HEK293T (cell line): ENCODE measurements around the gene ESR2.

ENCODE experiments used
- CTCF ChIA-PET: fragments of 350-600 bp; formaldehyde crosslinking; extraction: SDS; loops from one replicate; lab custom pipeline; 2021; ENCODE audit warnings: antibody characterized with exemption, inconsistent platforms; lab: Yijun Ruan, JAX
- POLR2A ChIA-PET: fragments of 350-600 bp; formaldehyde crosslinking; extraction: SDS; loops from one replicate; lab custom pipeline; 2020; ENCODE audit warnings: antibody characterized with exemption, inconsistent platforms; lab: Yijun Ruan, JAX
- DNase-seq: peaks from one replicate; pipeline ENCODE4 v3.0.0; 2012; ENCODE audit warnings: mixed read lengths; ENCODE audit errors: extremely low spot score
- ARNT ChIP-seq: fragments of 450-650 bp; IDR thresholded peaks from 2 replicates; pipeline ENCODE4 v1.6.1; 2017; ENCODE audit warnings: mild to moderate bottlenecking
- BHLHE40 ChIP-seq: fragments of 450-650 bp; IDR thresholded peaks from 2 replicates; pipeline ENCODE4 v1.6.1; 2016; ENCODE audit warnings: mild to moderate bottlenecking, moderate library complexity, borderline replicate concordance
- CTBP1 ChIP-seq: fragments of 450-650 bp; IDR thresholded peaks from 2 replicates; pipeline ENCODE4 v1.6.1; 2016; ENCODE audit warnings: borderline replicate concordance
- ELF4 ChIP-seq: fragments of 450-650 bp; IDR thresholded peaks from 2 replicates; pipeline ENCODE4 v1.6.1; 2017; ENCODE audit warnings: antibody characterized with exemption
- FOXA1 ChIP-seq: fragments of 450-650 bp; IDR thresholded peaks from 2 replicates; pipeline ENCODE4 v1.6.1; 2016; ENCODE audit warnings: mild to moderate bottlenecking
- FOXK2 ChIP-seq: fragments of 450-650 bp; IDR thresholded peaks from 2 replicates; pipeline ENCODE4 v1.6.1; 2016; ENCODE audit warnings: mild to moderate bottlenecking
- FOXM1 ChIP-seq: fragments of 450-650 bp; IDR thresholded peaks from 2 replicates; pipeline ENCODE4 v1.6.1; 2017; ENCODE audit warnings: mild to moderate bottlenecking, borderline replicate concordance
- HDGF ChIP-seq: fragments of 450-650 bp; IDR thresholded peaks from 2 replicates; pipeline ENCODE4 v1.6.1; 2017; ENCODE audit warnings: antibody characterized with exemption, borderline replicate concordance
- L3MBTL2 ChIP-seq: fragments of 450-650 bp; conservative IDR thresholded peaks from 2 replicates; pipeline ENCODE4 v1.6.1; 2016; ENCODE audit warnings: mild to moderate bottlenecking
- LEF1 ChIP-seq: fragments of 450-650 bp; IDR thresholded peaks from 2 replicates; pipeline ENCODE4 v1.6.1; 2017; ENCODE audit warnings: mild to moderate bottlenecking, borderline replicate concordance
- NFRKB ChIP-seq: fragments of 450-650 bp; IDR thresholded peaks from 2 replicates; pipeline ENCODE4 v1.6.1; 2016; ENCODE audit warnings: mild to moderate bottlenecking, moderate library complexity
- SP1 ChIP-seq: fragments of 450-650 bp; IDR thresholded peaks from 2 replicates; pipeline ENCODE4 v1.6.1; 2017
- SUZ12 ChIP-seq: fragments of 450-650 bp; IDR thresholded peaks from 2 replicates; pipeline ENCODE4 v1.6.1; 2016; ENCODE audit warnings: mild to moderate bottlenecking
- TARDBP ChIP-seq: fragments of 450-650 bp; IDR thresholded peaks from 2 replicates; pipeline ENCODE4 v1.6.1; 2016
- ZNF384 ChIP-seq: fragments of 450-650 bp; IDR thresholded peaks from 2 replicates; pipeline ENCODE4 v1.6.1; 2016
- TF ChIP-seq, protein P1 (sequence below): fragments of 450-650 bp; IDR thresholded peaks from 2 replicates; pipeline ENCODE4 v1.6.1; 2016

The ESR2 gene

DNA sequence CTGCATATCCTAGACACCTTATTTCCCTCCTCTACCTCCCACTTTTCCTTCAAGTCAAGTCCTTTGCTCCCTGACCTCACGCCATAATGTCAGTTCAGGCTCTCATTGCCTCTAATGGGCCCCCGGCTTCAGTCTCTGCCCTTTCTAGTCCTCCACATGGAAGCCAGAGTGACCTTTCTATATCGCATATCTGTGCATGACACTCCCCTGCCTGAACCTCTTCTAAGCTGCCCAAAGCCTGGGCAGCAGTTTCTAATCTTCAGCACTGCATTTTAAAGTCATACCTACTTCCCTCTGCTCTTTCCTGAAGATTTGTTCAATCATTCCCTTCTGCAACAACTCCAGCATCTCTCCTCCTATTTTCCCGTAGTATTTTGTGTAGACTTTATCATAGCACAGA, 45.5 kb downstream of the ESR2 start:
- CTCF ChIA-PET = no interaction called here
- no peak for TF ChIP-seq ARNT
- no peak for TF ChIP-seq NFRKB
- no peak for TF ChIP-seq TARDBP
- no peak for TF ChIP-seq FOXK2
- TF ChIP-seq FOXA1 = no peak
- no peak for TF ChIP-seq ELF4
- TF ChIP-seq FOXM1 = no peak
- no peak for TF ChIP-seq SP1
- TF ChIP-seq CTBP1 = no peak
- TF ChIP-seq LEF1 = no peak
- TF ChIP-seq HDGF = no peak
- TF ChIP-seq, protein P1, sequence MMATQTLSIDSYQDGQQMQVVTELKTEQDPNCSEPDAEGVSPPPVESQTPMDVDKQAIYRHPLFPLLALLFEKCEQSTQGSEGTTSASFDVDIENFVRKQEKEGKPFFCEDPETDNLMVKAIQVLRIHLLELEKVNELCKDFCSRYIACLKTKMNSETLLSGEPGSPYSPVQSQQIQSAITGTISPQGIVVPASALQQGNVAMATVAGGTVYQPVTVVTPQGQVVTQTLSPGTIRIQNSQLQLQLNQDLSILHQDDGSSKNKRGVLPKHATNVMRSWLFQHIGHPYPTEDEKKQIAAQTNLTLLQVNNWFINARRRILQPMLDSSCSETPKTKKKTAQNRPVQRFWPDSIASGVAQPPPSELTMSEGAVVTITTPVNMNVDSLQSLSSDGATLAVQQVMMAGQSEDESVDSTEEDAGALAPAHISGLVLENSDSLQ = no peak
- TF ChIP-seq SUZ12 = no peak
- POLR2A ChIA-PET = no interaction called here
- DNase-seq = no peak

DNA sequence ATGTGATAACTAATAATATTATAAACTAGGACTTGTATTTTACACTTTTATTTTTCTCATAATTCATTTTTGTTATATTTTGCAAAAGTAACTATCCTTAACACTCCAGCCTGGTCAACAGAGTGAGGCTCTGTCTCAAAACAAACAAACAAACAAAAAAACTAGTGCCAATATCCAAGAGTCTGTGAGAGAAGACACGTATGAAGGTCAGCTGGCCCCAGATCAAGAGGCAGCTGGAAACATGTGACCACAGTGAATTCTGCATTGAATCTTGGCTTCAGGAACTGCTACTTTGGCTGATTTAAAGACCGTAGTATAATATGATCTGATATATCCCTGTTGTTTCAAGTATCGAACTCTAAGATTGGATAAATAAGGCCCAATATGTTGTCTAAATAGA, 47.0 kb downstream of the ESR2 start:
- POLR2A ChIA-PET = no interaction called here
- TF ChIP-seq HDGF = no peak
- no peak for DNase-seq
- CTCF ChIA-PET = interaction anchor here (0.5 kb wide), 1 partner anchor 26 kb away, joined by 3 read pairs; no protein-coding TSS in a partner anchor

DNA sequence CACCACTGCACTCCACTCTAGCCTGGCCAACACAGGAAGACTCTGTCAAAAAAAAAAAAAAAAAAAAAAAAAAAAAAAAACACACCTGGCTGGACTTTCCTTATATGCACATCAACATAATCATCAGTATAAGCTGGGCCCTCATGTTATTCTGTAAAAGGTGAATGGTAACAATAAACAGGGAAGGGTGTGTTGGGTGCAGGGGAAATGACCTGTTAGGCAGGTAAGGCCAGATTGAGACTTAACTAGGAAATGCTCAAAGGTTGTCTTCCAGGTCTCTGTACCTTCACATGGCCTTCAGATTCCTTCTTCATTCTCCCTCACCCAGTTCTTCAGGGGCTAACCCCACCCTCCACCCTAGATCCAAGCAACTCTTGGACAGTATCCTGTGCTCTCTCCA, 47.5 kb downstream of the ESR2 start:
- POLR2A ChIA-PET = no interaction called here
- CTCF ChIA-PET = no interaction called here
- no peak for DNase-seq
- TF ChIP-seq, protein P1 = no peak
- no peak for TF ChIP-seq ELF4
- TF ChIP-seq SUZ12 = no peak
- TF ChIP-seq TARDBP = no peak
- no peak for TF ChIP-seq SP1
- TF ChIP-seq L3MBTL2 = no peak
- TF ChIP-seq NFRKB = no peak
- no peak for TF ChIP-seq LEF1
- no peak for TF ChIP-seq FOXK2
- no peak for TF ChIP-seq ARNT
- TF ChIP-seq BHLHE40 = no peak
- no peak for TF ChIP-seq CTBP1
- TF ChIP-seq ZNF384 = no peak
- no peak for TF ChIP-seq HDGF
- no peak for TF ChIP-seq FOXA1
- TF ChIP-seq FOXM1 = no peak

DNA sequence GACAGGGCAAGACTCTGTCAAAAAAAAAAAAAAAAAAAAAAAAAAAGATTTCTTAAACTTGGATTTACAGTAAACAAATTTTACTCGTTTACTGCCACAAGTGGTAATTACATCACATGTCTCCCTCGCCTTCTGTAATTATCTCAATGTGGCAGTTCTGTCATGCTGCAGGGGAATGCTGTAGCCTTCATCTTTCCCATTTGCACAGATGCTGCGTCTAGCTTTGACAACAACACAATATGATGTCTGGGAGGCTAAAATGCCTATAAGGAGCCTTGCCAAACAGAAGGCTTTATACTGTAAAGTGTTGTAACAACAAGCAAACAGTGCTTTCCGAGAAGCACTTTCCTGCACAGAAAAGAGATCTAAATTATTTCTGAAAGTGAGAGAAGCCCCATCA, 48.7 kb downstream of the ESR2 start:
- ChIA-PET CTCF (no interaction called here), POLR2A (no interaction called here)
- DNase-seq = no peak
- TF ChIP-seq ELF4 (no peak), FOXA1 (no peak), CTBP1 (no peak), HDGF (no peak), ZNF384 (no peak), FOXM1 (no peak), BHLHE40 (no peak), NFRKB (no peak), L3MBTL2 (no peak), FOXK2 (no peak), SP1 (no peak), TARDBP (no peak), LEF1 (no peak)
- TF ChIP-seq, protein P1 = no peak

DNA sequence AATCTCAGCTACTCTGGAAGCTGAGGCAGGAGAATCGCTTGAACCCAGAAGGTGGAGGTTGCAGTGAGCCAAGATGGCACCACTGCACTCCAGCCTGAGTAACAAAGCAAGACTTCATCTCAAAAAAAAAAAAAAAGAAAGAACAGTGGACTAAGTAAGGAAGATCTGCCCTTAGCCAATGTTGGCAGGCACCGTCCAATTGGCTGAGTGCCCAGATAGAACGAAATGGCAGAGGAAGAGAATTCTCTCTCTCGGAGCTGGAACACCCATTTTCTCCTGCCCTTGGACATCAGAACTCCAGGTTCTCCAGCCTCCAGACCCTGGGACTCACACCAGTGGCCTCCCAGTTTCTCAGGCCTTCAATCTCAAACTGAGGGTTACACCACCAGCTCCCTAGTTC, 49.9 kb downstream of the ESR2 start:
- ChIA-PET POLR2A (no interaction called here), CTCF (no interaction called here)
- no peak for DNase-seq
- TF ChIP-seq FOXK2 (no peak), BHLHE40 (no peak), FOXM1 (no peak), NFRKB (no peak), TARDBP (no peak), FOXA1 (no peak), SUZ12 (no peak), LEF1 (no peak), SP1 (no peak)

DNA sequence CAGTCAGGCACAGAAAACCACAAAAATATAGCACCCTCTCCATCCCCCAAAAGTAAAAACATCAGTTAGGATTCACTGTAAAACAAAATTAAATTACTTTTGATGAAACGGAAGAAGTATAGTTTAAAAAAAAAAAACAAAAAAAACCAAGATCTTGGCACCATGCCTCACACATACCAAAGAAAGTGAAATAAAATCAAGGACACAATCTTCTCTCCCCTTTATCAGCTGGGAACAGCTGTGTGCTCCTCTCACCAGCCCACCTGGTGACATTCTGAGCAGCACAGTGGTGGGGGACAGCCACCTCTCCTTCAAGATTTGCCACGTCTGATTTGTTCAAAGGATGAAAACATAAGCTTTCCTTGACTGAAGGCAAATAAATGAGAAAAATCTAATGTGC, 55.5 kb downstream of the ESR2 start:
- DNase-seq = no peak
- no peak for TF ChIP-seq NFRKB
- TF ChIP-seq HDGF = no peak
- TF ChIP-seq CTBP1 = no peak
- TF ChIP-seq ELF4 = no peak
- TF ChIP-seq LEF1 = no peak
- CTCF ChIA-PET = no interaction called here
- POLR2A ChIA-PET = no interaction called here

DNA sequence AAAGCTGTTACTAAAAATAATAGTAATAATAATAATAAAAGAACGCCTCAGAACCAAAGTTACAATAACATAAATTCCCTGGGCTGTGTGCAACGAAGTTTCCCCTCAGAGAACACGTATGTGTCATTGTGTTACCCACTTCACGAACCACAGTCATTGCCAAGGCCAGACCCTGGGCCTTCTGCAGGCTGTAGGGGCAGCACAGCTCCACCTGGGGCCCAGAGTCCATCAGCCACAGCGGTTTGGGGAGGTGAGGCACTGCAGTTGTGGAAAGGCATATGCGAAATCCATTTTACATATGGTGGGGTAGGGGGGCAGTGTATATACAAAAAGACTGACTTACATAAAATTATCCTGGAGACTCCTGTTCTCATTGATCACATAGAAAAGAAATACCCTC, 56.1 kb downstream of the ESR2 start:
- no peak for DNase-seq
- POLR2A ChIA-PET = no interaction called here
- no peak for TF ChIP-seq FOXK2
- TF ChIP-seq FOXA1 = no peak
- no peak for TF ChIP-seq FOXM1
- TF ChIP-seq ZNF384 = no peak
- TF ChIP-seq BHLHE40 = no peak
- TF ChIP-seq SUZ12 = no peak
- TF ChIP-seq, protein P1 = no peak
- no peak for TF ChIP-seq HDGF
- no peak for TF ChIP-seq LEF1
- CTCF ChIA-PET = interaction anchor here (0.6 kb wide), 1 partner anchor 16 kb away, joined by 3 read pairs; no protein-coding TSS in a partner anchor
